DOHH2 (cell line): Measurements from ENCODE around the gene VKORC1L1.
"Not testable (repeated sequence)": the region's sequence is repeated elsewhere in the genome, so short reads cannot be mapped to it uniquely, and the experiment has no call there.

Experiments
- H3F3A ChIP-seq: fragments of 200-600 bp; sonication (generic), shearing (Covaris generic); 2 replicates; pipeline ENCODE4 v1.6.0; 2016; ENCODE audit warnings: antibody characterized with exemption, mild to moderate bottlenecking; ENCODE audit not compliant: control insufficient read depth, insufficient read depth
- H3K27ac ChIP-seq: fragments of 200-600 bp; sonication (generic); 2 replicates; pipeline ENCODE4 v1.5.1; 2014; ENCODE audit warnings: low read depth, mild to moderate bottlenecking, low read length, moderate library complexity
- H3K27me3 ChIP-seq: fragments of 200-600 bp; sonication (generic); 2 replicates; pipeline ENCODE4 v1.6.1; 2014; ENCODE audit warnings: mild to moderate bottlenecking, low read length, mixed read lengths; ENCODE audit not compliant: control insufficient read depth
- H3K36me3 ChIP-seq: fragments of 200-600 bp; sonication (generic); 2 replicates; pipeline ENCODE4 v1.6.1; 2014; ENCODE audit warnings: mild to moderate bottlenecking, low read length, moderate library complexity, mixed read lengths; ENCODE audit not compliant: control insufficient read depth
- H3K4me1 ChIP-seq: fragments of 200-600 bp; sonication (generic); 2 replicates; pipeline ENCODE4 v1.6.1; 2014; ENCODE audit warnings: mild to moderate bottlenecking, low read length, mixed read lengths; ENCODE audit not compliant: control insufficient read depth
- H3K4me2 ChIP-seq: fragments of 200-600 bp; sonication (generic); 2 replicates; pipeline ENCODE4 v1.6.0; 2014; ENCODE audit warnings: mild to moderate bottlenecking, low read length, moderate library complexity
- H3K4me3 ChIP-seq: fragments of 200-600 bp; sonication (generic); 2 replicates; pipeline ENCODE4 v1.5.1; 2014; ENCODE audit warnings: mild to moderate bottlenecking, low read length, mixed read lengths
- H3K79me2 ChIP-seq: fragments of 200-600 bp; sonication (generic); 2 replicates; pipeline ENCODE4 v1.6.1; 2014; ENCODE audit warnings: mild to moderate bottlenecking, low read length, mixed read lengths; ENCODE audit not compliant: control insufficient read depth
- H3K9me2 ChIP-seq: fragments of 200-600 bp; sonication (generic); replicated peaks from 2 replicates; pipeline ENCODE4 v1.6.1; 2014; ENCODE audit warnings: mild to moderate bottlenecking, low read length, mixed read lengths; ENCODE audit not compliant: control insufficient read depth
- H3K9me3 ChIP-seq: fragments of 200-600 bp; sonication (generic); 2 replicates; pipeline ENCODE4 v1.6.1; 2014; ENCODE audit warnings: antibody characterized with exemption, low read length, mixed read lengths; ENCODE audit not compliant: control insufficient read depth, insufficient read depth
- H4K20me1 ChIP-seq: fragments of 200-600 bp; sonication (generic); 2 replicates; pipeline ENCODE4 v1.6.0; 2014; ENCODE audit warnings: low read depth, mild to moderate bottlenecking, antibody characterized with exemption, low read length, moderate library complexity; ENCODE audit not compliant: control insufficient read depth, insufficient read depth
- EZH2phosphoT487 ChIP-seq: fragments of 200-600 bp; sonication (generic); IDR thresholded peaks from 2 replicates; pipeline ENCODE4 v1.6.1; 2017; ENCODE audit warnings: borderline replicate concordance, mild to moderate bottlenecking, antibody characterized with exemption, low read length, moderate library complexity, mixed read lengths
- TF ChIP-seq, protein P1 (sequence below): fragments of 200-600 bp; sonication (generic); IDR thresholded peaks from one replicate; pipeline ENCODE4 v1.5.1; 2014; ENCODE audit warnings: antibody characterized with exemption, mild to moderate bottlenecking, low read depth, low read length; ENCODE audit not compliant: poor library complexity, severe bottlenecking

Gene VKORC1L1

GRCh38 chr7:65892161-65892560, 19.3 kb downstream of the VKORC1L1 start:
- H3F3A ChIP-seq: peaks cover 7% of the 10 kb centered on the region; the same call in 1 of the 2 replicates
- H4K20me1 ChIP-seq: no peaks in the 10 kb centered on the region
- no peaks in the 10 kb centered on the region for H3K27me3 ChIP-seq
- no peak overlapping the region for H3K4me2 ChIP-seq
- H3K27ac ChIP-seq: no peak overlapping the region
- H3K4me3 ChIP-seq: no peak overlapping the region
- H3K79me2 ChIP-seq: peaks cover 74% of the 10 kb centered on the region
- H3K4me1 ChIP-seq: peaks cover 20% of the 10 kb centered on the region
- H3K9me2 ChIP-seq: no peaks in the 10 kb centered on the region
- no peaks in the 10 kb centered on the region for H3K9me3 ChIP-seq
- peaks cover 50% of the 10 kb centered on the region for H3K36me3 ChIP-seq
- TF ChIP-seq EZH2phosphoT487: no peak
- TF ChIP-seq, protein P1, sequence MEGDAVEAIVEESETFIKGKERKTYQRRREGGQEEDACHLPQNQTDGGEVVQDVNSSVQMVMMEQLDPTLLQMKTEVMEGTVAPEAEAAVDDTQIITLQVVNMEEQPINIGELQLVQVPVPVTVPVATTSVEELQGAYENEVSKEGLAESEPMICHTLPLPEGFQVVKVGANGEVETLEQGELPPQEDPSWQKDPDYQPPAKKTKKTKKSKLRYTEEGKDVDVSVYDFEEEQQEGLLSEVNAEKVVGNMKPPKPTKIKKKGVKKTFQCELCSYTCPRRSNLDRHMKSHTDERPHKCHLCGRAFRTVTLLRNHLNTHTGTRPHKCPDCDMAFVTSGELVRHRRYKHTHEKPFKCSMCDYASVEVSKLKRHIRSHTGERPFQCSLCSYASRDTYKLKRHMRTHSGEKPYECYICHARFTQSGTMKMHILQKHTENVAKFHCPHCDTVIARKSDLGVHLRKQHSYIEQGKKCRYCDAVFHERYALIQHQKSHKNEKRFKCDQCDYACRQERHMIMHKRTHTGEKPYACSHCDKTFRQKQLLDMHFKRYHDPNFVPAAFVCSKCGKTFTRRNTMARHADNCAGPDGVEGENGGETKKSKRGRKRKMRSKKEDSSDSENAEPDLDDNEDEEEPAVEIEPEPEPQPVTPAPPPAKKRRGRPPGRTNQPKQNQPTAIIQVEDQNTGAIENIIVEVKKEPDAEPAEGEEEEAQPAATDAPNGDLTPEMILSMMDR: no peak

- Histone ChIP-seq H3K27ac (no peak overlapping the region), H3K79me2 (peaks cover 73% of the 10 kb centered on the region), H3K9me2 (no peaks in the 10 kb centered on the region), H3K36me3 (peaks cover 48% of the 10 kb centered on the region), H3K4me1 (peaks cover 20% of the 10 kb centered on the region), H3F3A (peaks cover 7% of the 10 kb centered on the region; the same call in 1 of the 2 replicates), H4K20me1 (no peaks in the 10 kb centered on the region), H3K4me3 (no peak overlapping the region), H3K9me3 (no peaks in the 10 kb centered on the region), H3K4me2 (no peak overlapping the region), H3K27me3 (no peaks in the 10 kb centered on the region)
- TF ChIP-seq, protein P1: no peak
- no peak for TF ChIP-seq EZH2phosphoT487
Observed at GRCh38 chr7:65892835-65893234, 20.0 kb downstream of the VKORC1L1 start.

DNA sequence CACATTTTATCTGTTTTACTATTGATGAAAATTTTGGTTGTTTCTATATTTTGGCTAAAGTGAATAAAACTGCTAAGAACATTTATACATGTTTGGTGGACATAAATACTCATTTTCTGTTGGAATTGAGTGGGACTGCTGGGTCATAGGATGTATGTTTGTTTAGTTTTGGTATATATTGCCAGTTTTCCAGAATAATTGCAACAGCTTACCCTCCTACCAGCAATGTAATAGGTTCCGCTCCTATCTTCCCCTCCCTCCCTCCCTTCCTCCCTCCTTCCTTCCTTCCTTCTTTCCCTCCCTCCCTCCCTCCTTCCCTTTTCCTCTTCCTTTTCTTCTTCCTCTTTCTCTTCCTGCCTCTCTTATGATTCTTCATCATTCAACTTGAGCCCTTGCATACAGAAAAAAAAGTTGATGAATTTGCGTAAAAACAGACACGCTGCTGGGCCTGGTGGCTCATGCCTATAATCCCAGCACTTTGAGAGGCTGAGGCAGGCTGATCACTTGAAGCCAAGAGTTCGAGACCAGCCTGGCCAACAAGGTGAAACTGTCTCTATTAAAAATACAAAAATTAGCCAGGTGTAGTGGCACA, 23.5 kb downstream of the VKORC1L1 start:
- Histone ChIP-seq H4K20me1 (no peaks in the 10 kb centered on the region), H3K27ac (no peak overlapping the region), H3F3A (peaks cover 7% of the 10 kb centered on the region; the same call in 1 of the 2 replicates), H3K27me3 (no peaks in the 10 kb centered on the region), H3K4me1 (peaks cover 17% of the 10 kb centered on the region), H3K79me2 (peaks cover 66% of the 10 kb centered on the region), H3K4me2 (0 out of 2 replicates have a peak overlapping the region, but pooled peaks have one; percentile 25), H3K36me3 (peaks cover 50% of the 10 kb centered on the region), H3K9me3 (no peaks in the 10 kb centered on the region), H3K9me2 (no peaks in the 10 kb centered on the region), H3K4me3 (no peak overlapping the region)
- TF ChIP-seq, protein P1: no peak
- no peak for TF ChIP-seq EZH2phosphoT487

GRCh38 chr7:65897289-65897688, 24.4 kb downstream of the VKORC1L1 start:
- peaks cover 50% of the 10 kb centered on the region for H3K36me3 ChIP-seq
- H3K4me3 ChIP-seq: not testable (repeated sequence)
- peaks cover 62% of the 10 kb centered on the region for H3K79me2 ChIP-seq

GRCh38 chr7:65898677-65899447, 26.0 kb downstream of the VKORC1L1 start:
- H3F3A ChIP-seq, H3K27ac ChIP-seq, H3K27me3 ChIP-seq, H3K4me2 ChIP-seq, H3K4me3 ChIP-seq, H4K20me1 ChIP-seq, H3K9me3 ChIP-seq, H3K9me2 ChIP-seq: not testable (repeated sequence)
- Histone ChIP-seq H3K79me2 (peaks cover 58% of the 10 kb centered on the region), H3K4me1 (peaks cover 17% of the 10 kb centered on the region), H3K36me3 (peaks cover 51% of the 10 kb centered on the region)

More at GRCh38 chr7:65897289-65897688, 24.4 kb downstream of the VKORC1L1 start:
- H3K27me3 ChIP-seq, H3K9me3 ChIP-seq, H3K9me2 ChIP-seq, H3F3A ChIP-seq, H3K27ac ChIP-seq, H4K20me1 ChIP-seq, H3K4me2 ChIP-seq: not testable (repeated sequence)
- H3K4me1 ChIP-seq: peaks cover 17% of the 10 kb centered on the region
